Psoas muscle (tissue), 8 donors: ENCODE measurements around the gene PLCD3. TPM values are rescaled to one million over a fixed set of nuclear protein-coding genes. Genes with fewer than 3 reads are reported as not detected.

Source experiments
- ATAC-seq, 4 donors: fragments of 200-7000 bp; cut with Tn5 transposase; one replicate each; pipeline ENCODE4 v1.9.1; 2020; ENCODE audit warnings: moderate library complexity in 3 of 4, mild to moderate bottlenecking in 2 of 4
- DNase-seq, 2 donors: peaks; one replicate each; pipeline ENCODE4 v3.0.0-alpha.2; 2020
- H3K27ac ChIP-seq: fragments of 200-600 bp; one replicate; pipeline ENCODE4 v1.8.0; 2022
- H3K27me3 ChIP-seq, 3 donors: fragments of 200-600 bp in 1 of 3; one replicate each; pipeline versions ENCODE4 v1.6.1 to v1.8.0; 2013 to 2022; ENCODE audit warnings: low read length in 2 of 3, mild to moderate bottlenecking in 2 of 3, moderate library complexity in 1 of 3; ENCODE audit not compliant: insufficient read depth in 3 of 3
- H3K36me3 ChIP-seq, 2 donors: fragments of 200-600 bp in 1 of 2; one replicate each; pipeline versions ENCODE4 v1.6.1 to v1.8.0; 2013 to 2022; ENCODE audit warnings: low read depth in 1 of 2, mild to moderate bottlenecking in 1 of 2, moderate library complexity in 1 of 2; ENCODE audit not compliant: insufficient read depth in 1 of 2
- H3K4me1 ChIP-seq: fragments of 200-600 bp; one replicate; pipeline ENCODE4 v1.8.0; 2022
- H3K4me3 ChIP-seq: fragments of 200-600 bp; one replicate; pipeline ENCODE4 v1.8.0; 2022; ENCODE audit warnings: mild to moderate bottlenecking
- H3K9me3 ChIP-seq: fragments of 200-600 bp; one replicate; pipeline ENCODE4 v1.8.0; 2022
- WGBS, 3 donors: extraction: QIAGEN DNeasy Blood & Tissue Kit; methylation state at CpG; one replicate each; pipeline versions ENCODE4 v1.1.6 to v1.1.7; 2013; 5-methylcytosine and 5-hydroxymethylcytosine counted together
- intact Hi-C, 2 donors: fragments of 100-400 bp; cut with DNase I; formaldehyde crosslinking; loops; one replicate each; pipeline versions ENCODE4 v1.11.0 to v1.14.2; 2022
- polyA plus RNA-seq, 3 donors: library from polyadenylated mRNA; stranded (reverse); fragments of 200-250 nt; gene quantifications; one replicate each; pipeline ENCODE4 v1.2.3, GENCODE V29; 2013
- total RNA-seq, 4 donors: library from RNA; stranded (reverse); fragmentation: NEBNext Ultra II Directional in 2 of 4; extraction: Animal tissue kit (Norgen Biotek cat#: 25700) in 2 of 4; gene quantifications; one replicate each; pipeline versions ENCODE4 v1.2.1 to v1.2.4, GENCODE V29; 2021 to 2023
- TF ChIP-seq, protein P1 (sequence below): fragments of 200-600 bp; IDR thresholded peaks from one replicate; pipeline ENCODE4 v1.8.0; 2022; ENCODE audit warnings: antibody characterized with exemption
- donor health status: healthy with polysubstance abuse.
- donor health status: DM: no; HTN: no; CAD: no; lungs with moderate emphysema.
- donor health status: Bipolar disorder and iron deficiency.
- donor health status: healthy.
- donor health status: DM: yes; HTN: yes; CAD: no.
- donor health status: DM: no; HTN: no; CAD: no.
- donor health status: DM: no; HTN: no; CAD: no.
- donor health status: DM: yes; HTN: yes; CAD: no.

Gene PLCD3
- total and polyA plus RNA-seq, 7 donors, result 57.0 to 217 (median 167) TPM

DNA sequence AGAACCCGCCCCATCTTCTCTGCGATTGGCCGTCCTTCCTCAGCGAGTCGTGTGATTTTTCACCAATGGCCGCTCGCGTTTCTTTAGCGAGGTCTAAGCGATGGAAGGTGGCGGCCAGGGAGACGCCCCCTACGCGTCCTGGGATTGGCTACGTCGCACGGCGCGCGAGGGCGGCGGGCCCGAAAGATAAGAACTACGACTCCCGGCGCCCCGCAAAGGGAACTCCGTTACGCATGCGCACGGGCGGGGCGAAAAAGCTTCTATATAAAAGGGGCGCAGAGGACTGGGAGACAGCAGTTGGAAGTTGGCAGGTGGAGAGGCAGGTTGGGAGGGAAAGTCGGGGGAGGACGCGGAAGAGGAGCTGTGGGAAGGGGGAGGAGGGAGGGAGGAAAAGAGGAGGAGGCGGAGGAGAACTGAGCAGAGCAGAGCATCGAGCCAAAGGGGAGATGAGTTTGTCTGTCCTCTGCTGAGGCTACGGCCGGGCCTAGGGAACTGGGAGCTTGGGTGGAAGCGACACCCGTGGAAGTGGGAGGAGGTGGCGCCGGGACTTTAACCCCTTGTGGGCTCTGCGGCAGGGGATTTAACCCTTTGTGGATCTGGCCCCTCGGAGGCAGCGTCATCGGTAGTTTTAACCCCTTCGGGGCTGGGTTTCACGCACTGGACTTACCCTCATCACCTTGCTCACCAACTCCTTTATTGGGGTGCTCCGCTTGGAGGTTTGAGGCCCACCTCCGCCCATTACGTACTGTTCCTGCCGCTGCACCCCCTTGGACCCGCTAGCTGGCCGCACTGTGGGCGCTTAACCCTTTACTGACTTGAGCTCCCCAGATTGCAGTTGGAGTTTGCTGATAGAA lies 16.1 kb upstream of the PLCD3 start, which contains the start of gene HEXIM1:
Gene HEXIM1 (plus strand): TSS at position 293 of the 854 bp plus-strand sequence. CDS start 716 bp downstream, outside the sequence.
- Histone ChIP-seq H3K27me3 (no peaks in the 10 kb centered on the region), H3K4me1 (peaks cover 28% of the 10 kb centered on the region), H3K36me3 (no peaks in the 10 kb centered on the region), H3K27ac (peak within 1 kb of the TSS; percentile 97), H3K4me3 (peak within 1 kb of the TSS; percentile 76), H3K9me3 (no peaks in the 10 kb centered on the region)
- ATAC-seq (peak; percentile 77 to 84 (median 80)), DNase-seq (peak; percentile 99 to 100)
- WGBS, 3 donors, result 0 to 1% (median 1%) methylated on average over 55 to 58 of the region's 58 CpGs
- TF ChIP-seq, protein P1, sequence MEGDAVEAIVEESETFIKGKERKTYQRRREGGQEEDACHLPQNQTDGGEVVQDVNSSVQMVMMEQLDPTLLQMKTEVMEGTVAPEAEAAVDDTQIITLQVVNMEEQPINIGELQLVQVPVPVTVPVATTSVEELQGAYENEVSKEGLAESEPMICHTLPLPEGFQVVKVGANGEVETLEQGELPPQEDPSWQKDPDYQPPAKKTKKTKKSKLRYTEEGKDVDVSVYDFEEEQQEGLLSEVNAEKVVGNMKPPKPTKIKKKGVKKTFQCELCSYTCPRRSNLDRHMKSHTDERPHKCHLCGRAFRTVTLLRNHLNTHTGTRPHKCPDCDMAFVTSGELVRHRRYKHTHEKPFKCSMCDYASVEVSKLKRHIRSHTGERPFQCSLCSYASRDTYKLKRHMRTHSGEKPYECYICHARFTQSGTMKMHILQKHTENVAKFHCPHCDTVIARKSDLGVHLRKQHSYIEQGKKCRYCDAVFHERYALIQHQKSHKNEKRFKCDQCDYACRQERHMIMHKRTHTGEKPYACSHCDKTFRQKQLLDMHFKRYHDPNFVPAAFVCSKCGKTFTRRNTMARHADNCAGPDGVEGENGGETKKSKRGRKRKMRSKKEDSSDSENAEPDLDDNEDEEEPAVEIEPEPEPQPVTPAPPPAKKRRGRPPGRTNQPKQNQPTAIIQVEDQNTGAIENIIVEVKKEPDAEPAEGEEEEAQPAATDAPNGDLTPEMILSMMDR, result no peak
- intact Hi-C loops, result loop anchor here (1.0 kb wide), 1 partner anchor 13 kb away; the partner anchor contains the start of gene HEXIM2 (in 2 of the 2)

DNA sequence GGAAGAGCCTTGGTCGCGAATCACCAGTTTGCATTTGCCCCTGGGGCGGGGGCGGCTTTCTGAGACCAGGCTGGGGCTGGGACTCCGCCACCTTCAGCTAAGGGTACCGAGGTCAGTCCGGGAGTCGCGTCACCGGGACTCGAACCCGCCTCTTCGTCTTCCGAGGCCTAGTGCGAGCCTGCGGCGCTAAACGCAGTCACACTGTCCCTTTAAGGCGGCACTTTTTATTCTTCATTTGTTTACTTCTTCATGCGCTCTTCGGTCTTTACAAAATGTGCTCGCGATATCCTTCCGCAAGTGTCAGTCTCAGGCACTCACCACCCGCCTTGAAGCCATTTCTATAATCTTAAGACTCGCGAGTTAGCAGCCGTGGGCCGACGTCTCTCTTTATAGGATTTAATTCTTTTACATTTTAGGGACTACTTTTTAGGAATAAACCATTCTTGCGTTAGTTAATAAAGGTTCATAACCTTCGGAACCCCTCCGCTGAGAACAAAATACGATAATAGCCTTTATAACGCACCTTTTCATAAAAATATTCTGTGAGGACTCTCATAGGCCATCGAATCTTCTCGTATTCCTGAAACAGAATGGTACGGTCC lies 15.4 kb upstream of the PLCD3 start:
- ATAC-seq (peak; percentile 50 to 59 (median 54)), DNase-seq (peak; percentile 84 to 93)
- Histone ChIP-seq H3K9me3 (no peaks in the 10 kb centered on the region), H3K27ac (peak overlapping the region; percentile 97), H3K27me3 (no peaks in the 10 kb centered on the region), H3K36me3 (no peaks in the 10 kb centered on the region), H3K4me3 (peak overlapping the region; percentile 76), H3K4me1 (peaks cover 28% of the 10 kb centered on the region)
- WGBS, 3 donors, result 0 to 1% (median 0%) methylated on average over 33 to 38 of the region's 38 CpGs
- intact Hi-C loops, result no loop called here
- TF ChIP-seq, protein P1, result no peak

DNA sequence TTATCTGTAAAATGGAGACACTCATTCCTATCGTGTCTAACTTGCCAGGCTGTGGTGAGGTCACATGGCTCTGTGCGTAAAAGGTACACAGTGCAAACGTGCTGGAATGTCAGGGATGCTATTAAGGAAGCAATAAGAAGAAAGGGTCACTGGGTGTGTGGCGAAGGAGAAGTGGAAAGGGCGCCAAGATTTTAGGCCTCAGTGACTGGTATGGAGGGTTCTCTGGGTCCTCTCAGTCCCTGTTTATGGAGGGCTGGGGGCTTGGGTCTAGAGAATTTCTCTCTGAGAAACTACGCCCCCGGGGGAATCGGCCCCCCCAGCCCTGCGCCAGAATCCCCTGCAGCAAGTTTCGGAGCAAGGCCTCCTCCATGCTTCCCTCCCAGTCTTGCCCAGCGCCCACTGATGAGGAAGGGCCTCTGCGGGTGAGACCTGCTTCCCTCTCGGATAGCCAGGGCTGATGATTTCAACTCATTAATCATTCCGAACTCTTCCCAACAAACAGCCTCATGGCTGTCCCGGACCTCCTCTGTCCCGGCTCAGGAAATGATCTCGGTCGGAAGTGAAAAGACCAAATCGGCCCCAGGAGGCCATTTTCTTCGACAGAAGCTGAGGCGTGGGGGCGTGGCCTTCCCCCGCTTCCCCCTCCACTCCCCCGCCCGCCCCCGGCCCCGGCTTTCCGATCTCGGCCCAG lies 14.7 kb upstream of the PLCD3 start:
- Histone ChIP-seq H3K4me3 (peak overlapping the region; percentile 76), H3K27me3 (no peaks in the 10 kb centered on the region), H3K36me3 (no peaks in the 10 kb centered on the region), H3K9me3 (no peaks in the 10 kb centered on the region), H3K4me1 (peaks cover 24% of the 10 kb centered on the region), H3K27ac (peak overlapping the region; percentile 97)
- intact Hi-C loops, result no loop called here
- DNase-seq (peak in 1 of 2 donors; percentile 29), ATAC-seq (peak; percentile 5 to 31 (median 14))
- TF ChIP-seq, protein P1, result no peak
- 4 to 9% (median 4%) methylated on average over 23 to 29 of the region's 29 CpGs for WGBS, 3 donors

DNA sequence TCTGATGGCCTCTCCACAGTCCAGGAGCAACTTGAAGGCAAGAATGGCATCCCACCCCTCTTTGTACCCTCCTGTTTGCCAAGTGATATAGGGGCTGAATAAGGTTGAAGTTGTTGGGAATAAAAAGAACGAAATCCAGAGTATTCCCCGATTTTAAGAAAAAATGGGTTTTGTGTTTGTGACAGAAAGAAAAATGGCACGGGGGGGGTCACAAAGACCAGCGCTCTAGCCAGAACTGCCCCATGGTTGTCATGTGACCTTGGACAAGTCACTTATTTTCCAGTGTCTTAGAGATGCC lies 14.2 kb upstream of the PLCD3 start:
- DNase-seq (no peak), ATAC-seq (no peak)
- Histone ChIP-seq H3K27me3 (no peaks in the 10 kb centered on the region), H3K4me3 (peak overlapping the region; percentile 76), H3K4me1 (peaks cover 20% of the 10 kb centered on the region), H3K36me3 (no peaks in the 10 kb centered on the region), H3K9me3 (no peaks in the 10 kb centered on the region), H3K27ac (peak overlapping the region; percentile 97)
- 63 to 80% (median 68%) methylated on average over 4 of the region's 4 CpGs for WGBS, 3 donors
- TF ChIP-seq, protein P1, result no peak
- intact Hi-C loops, result no loop called here
